GM19455 (cell line): ENCODE measurements around the gene SYNM.
"Not testable (repeated sequence)": the region's sequence is repeated elsewhere in the genome, so short reads cannot be mapped to it uniquely, and the experiment has no call there.

Source experiments
- ATAC-seq: cut with Tn5 transposase; IDR thresholded peaks from one replicate; pipeline ENCODE4 v1.9.1; 2021; ENCODE audit not compliant: unreplicated experiment

The SYNM gene

GRCh38 chr15:99104788-99105513, at the start of gene SYNM:
Gene SYNM (plus strand): TSS chr15:99105080. CDS start chr15:99105200, 120 bp downstream.
- peak; percentile 67 for ATAC-seq

DNA sequence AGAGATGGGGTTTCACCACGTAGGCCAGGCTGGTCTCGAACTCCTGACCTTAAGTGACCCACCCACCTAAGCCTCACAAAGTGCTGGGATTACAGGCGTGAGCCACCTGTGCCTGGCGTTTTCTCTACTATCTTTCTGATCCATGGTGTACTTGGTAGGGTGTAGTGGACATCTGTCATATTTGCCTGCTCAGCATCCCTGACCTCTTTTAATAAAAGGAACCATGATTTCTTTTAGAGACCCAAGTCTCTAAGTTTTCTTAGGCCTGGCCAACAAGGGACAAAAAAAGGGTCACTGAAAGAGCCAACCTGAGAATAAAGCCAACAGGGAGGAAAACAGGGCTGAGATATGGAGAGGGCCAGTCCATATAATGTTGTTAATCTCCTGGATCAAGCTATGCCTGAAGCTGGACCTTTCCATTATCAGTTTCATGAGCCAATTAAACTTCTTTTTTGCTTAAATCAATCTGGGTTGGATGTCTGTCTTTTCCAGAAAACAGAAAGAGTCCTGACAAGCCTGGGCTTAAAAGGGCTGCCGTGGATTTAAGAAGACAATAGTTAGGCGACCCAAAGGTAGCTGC, 49.2 kb upstream of the SYNM start:
- ATAC-seq = no peak

- ATAC-seq = no peak
Observed at GRCh38 chr15:99057020-99057419, 47.9 kb upstream of the SYNM start.

DNA sequence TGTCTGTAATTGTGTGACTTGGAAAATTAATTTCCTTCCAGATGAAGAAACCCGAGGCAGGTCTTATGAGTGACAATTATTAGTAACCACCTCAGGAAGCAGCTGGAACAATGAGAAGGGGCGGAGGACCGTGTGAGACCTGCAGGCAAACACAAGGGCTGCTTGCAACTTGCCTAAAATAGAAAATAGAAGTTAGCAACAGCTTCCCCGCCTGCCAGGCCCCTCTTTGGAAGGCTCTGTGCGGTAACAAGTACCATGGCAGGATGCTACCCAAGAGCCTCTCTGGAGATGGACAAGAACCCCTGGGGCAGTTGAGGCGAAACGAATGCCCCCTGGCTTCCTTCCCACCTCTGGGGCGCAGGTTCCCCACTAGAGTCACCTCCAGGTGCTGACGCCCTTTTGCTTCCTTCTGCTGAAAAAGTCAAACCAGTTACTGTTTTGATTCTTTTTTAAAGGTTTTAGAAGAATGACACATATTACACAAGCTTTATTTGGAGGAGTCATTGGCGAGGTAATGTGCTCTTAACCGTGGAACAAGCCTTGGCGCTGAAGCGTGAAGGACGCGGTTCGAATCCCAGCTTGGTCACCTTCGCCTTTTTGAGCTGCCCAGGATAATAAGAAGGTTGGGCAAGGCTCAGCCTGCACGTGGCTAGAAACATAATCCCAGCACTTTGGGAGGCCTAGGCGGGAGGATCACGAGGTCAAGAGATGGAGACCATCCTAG, 47.0 kb upstream of the SYNM start:
- ATAC-seq = no peak

DNA sequence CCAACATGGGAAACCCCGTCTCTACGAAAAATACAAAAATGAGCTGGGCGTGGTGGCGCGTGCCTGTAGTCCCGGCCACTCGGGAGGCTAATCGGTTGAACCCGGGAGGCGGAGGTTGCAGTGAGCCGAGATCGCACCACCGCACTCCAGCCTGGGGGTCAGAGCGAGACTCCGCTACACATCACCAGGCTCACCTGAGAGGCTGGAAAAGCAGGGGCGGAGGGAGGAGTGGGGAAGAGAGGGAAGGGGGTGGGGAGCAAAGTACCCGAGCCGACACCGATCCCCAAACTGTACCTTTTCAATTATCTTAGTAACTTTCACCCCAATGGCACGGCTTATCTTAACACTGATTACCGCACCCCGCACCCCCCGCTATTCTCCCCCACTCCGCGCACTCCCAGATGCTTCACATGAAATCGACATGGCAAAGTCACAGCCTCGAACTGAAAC, 46.4 kb upstream of the SYNM start:
- ATAC-seq = no peak

GRCh38 chr15:99059010-99059981, 45.6 kb upstream of the SYNM start:
- peak; percentile 74 for ATAC-seq

DNA sequence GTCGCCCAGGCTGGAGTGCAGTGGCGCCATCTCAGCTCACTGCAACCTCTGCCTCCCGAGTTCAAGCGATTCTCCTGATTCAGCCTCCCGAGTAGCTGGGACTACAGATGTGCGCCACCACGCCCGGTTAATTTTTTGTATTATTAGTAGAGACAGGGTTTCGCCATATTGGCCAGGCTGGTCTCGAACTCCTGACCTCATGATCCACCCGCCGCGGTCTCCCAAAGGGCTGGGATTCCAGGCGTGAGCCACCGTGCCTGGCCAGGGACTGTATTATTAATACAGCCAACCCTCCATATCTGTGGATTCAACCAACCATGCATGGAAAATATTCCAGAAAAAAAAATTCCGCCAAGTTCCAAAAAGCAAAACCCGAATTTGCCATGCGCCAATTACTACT, 44.7 kb upstream of the SYNM start:
- ATAC-seq = not testable (repeated sequence)

- no peak for ATAC-seq
Observed at GRCh38 chr15:99062226-99062625, 42.7 kb upstream of the SYNM start.

DNA sequence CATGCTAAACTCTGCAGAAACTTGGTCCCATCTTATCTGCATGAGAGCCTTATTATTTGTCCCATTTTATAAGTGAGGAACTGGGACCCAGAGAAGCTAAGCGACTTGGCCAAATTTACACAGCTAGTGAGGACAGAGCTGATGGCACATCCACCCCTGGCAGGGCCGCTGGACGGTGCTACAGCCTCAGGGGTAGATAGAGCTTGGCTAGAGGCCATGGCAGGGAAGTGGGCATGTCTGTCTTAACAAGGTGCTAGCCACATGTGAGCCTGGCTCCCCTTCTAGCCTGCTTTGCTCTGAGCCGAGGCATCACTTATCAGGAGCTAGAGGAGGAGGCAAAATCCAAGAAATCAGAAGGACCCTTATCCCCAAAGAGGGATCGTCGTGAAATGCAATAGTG, 36.7 kb upstream of the SYNM start:
- no peak for ATAC-seq

GRCh38 chr15:99070208-99070607, 34.7 kb upstream of the SYNM start:
- no peak for ATAC-seq

DNA sequence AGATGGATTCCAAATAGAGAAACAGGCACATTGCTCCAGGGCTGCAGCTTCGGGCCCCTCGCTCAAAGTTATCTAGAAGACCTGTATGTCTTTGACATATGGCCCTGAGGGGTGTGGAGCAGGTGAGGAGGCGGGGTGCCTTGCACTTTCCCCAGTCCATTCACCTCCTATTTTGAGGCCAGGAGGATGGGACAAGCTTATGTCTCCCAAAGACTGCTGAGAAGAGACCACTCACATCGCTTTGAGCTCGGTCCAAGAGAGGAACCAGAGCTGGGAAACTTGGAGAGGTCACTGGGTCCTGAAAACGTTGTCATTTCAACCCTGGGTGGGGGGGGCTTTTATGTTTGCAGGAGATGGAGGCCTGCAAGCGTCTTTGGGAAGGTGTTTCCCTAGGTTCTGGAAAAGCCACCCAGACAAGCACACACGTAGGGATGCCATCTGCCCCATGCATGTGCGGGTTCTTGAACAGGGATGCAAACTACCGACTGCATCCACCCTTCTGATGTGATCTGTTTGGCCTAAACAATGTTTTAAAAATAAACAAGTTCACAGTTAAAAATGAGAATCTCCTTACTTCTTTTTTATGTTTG, 33.7 kb upstream of the SYNM start:
- no peak for ATAC-seq

DNA sequence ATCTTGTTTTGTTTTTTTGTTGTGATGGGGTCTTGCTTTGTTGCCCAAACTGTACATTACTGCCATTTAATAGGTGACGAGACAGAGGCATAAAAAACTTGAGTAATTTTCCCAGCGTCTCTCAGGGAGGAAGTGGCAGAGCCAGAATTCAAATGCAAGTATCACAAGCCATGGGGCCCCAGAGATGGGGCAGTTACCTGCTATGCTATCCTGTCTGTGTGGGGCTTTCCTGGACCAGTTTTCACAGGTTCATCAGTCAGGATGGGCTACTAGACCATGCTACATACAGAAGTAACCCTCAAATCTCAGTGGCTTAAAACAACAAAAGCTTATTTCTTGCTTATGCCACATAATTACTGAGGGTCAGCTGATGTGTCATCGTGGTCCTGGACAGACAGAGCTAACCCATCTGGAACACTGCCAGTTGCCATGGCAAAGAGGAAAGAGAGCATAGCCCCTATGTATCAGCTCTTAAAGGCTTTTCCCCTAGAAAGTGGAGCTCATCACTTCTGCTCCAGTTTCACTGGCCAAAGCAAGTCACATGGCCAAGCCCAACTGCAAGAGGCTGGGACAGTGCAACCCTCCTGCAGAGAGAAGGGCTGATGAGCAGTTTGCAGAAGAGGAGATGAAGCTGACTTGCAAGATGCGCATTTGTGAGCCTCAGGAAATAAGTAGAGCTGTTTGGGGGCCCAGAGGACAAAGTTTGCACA, 31.7 kb upstream of the SYNM start:
- ATAC-seq = no peak

DNA sequence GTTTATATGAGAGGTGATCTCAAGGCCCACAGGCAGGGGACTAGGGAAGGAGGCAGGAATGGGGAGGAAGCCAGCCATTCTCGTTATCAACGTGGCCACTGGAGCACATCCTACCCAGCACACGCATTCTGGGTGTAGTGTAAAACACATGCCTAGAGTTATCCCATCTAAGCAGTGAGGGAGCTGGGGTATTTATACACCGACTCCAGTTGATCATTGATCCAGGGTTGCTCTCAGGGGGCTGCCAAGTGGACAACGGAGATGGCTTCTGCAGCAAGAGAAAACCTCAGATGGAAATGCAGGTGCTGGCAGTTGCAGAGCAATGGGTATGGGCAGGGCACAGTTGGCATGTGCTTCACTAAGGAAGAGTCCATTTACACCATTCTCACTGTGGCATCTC, 30.4 kb upstream of the SYNM start:
- ATAC-seq = no peak

- not testable (repeated sequence) for ATAC-seq
Observed at GRCh38 chr15:99075059-99075652, 29.7 kb upstream of the SYNM start.

- ATAC-seq = no peak
Observed at GRCh38 chr15:99076109-99076508, 28.8 kb upstream of the SYNM start.

GRCh38 chr15:99076555-99077308, 28.1 kb upstream of the SYNM start:
- peak; percentile 78 for ATAC-seq

GRCh38 chr15:99082798-99083197, 22.1 kb upstream of the SYNM start:
- no peak for ATAC-seq

GRCh38 chr15:99084965-99085364, 19.9 kb upstream of the SYNM start:
- no peak for ATAC-seq
